A549 (cell line): ENCODE results near the gene SLC35A5.

Source experiments
- HDAC2 ChIP-seq: fragments of 200-600 bp; sonication (generic); IDR thresholded peaks from 2 replicates; pipeline ENCODE4 v1.6.1; 2016
- POLR2A ChIP-seq: IDR thresholded peaks from 2 replicates; pipeline ENCODE4 v1.6.1; 2012; ENCODE audit warnings: mild to moderate bottlenecking, low read length
- TF ChIP-seq, protein P1 (sequence below): fragments of >200 bp; sonication (Bioruptor Twin); formaldehyde crosslinking; IDR thresholded peaks from 3 replicates; pipeline ENCODE4 v1.5.1; 2016

DNA sequence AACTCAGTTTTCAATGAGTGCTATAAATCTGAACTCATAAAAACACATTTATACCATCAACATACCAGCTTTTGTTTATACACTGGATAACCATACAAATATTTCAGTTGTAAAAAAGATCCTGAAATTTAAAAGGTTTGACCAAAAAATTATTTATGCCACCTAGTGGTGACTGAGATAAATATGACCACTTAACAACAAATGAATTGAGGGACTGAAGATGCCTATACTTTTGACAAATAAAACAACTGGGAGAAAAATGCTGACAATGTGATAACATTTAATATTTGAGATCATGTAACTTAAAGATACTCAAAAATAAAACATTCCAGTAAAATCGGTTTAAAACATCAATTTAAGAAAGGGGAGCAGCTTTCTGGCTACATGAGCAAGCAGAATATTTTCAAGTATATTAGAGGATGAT is 30.5 kb upstream of the SLC35A5 start:
- TF ChIP-seq, protein P1, sequence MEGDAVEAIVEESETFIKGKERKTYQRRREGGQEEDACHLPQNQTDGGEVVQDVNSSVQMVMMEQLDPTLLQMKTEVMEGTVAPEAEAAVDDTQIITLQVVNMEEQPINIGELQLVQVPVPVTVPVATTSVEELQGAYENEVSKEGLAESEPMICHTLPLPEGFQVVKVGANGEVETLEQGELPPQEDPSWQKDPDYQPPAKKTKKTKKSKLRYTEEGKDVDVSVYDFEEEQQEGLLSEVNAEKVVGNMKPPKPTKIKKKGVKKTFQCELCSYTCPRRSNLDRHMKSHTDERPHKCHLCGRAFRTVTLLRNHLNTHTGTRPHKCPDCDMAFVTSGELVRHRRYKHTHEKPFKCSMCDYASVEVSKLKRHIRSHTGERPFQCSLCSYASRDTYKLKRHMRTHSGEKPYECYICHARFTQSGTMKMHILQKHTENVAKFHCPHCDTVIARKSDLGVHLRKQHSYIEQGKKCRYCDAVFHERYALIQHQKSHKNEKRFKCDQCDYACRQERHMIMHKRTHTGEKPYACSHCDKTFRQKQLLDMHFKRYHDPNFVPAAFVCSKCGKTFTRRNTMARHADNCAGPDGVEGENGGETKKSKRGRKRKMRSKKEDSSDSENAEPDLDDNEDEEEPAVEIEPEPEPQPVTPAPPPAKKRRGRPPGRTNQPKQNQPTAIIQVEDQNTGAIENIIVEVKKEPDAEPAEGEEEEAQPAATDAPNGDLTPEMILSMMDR = peak; percentile 67
- TF ChIP-seq HDAC2 = no peak
- TF ChIP-seq POLR2A = no peak
